IMR-90 (cell line): ENCODE data around the gene SRSF4. TPM values are rescaled to one million over a fixed set of nuclear protein-coding genes. Genes with fewer than 3 reads are reported as not detected.

Experiments
- ATAC-seq: fragments of 200-7000 bp; cut with Tn5 transposase; 2 replicates; pipeline ENCODE4 v1.9.1; 2020; ENCODE audit warnings: low read depth, mild to moderate bottlenecking, moderate library complexity
- BruUV-seq: library from RNA; stranded (reverse); fragments of 400-500 nt; replicated peaks from 2 replicates; lab custom pipeline; 2021; lab: Mats Ljungman, UMichigan
- CTCF ChIA-PET: fragments of 300-600 bp; formaldehyde crosslinking; extraction: SDS; loops from one replicate; lab custom pipeline; 2021; ENCODE audit warnings: antibody characterized with exemption; lab: Yijun Ruan, JAX
- POLR2A ChIA-PET: fragments of 300-600 bp; sonication (Branson Sonifier 250); formaldehyde crosslinking; loops from one replicate; lab custom pipeline; 2022; ENCODE audit warnings: antibody characterized with exemption; ENCODE audit not compliant: unreplicated experiment; lab: Charles Lee
- DNase-seq: peaks from one replicate; pipeline ENCODE4 v3.0.0; 2013
- H2AFZ ChIP-seq: replicated peaks from 2 replicates; pipeline ENCODE3; 2013; ENCODE audit warnings: low read length, mild to moderate bottlenecking; ENCODE audit not compliant: poor library complexity
- H2AK5ac ChIP-seq: 2 replicates; pipeline ENCODE4 v1.6.1; 2013; ENCODE audit warnings: low read depth, low read length, inconsistent platforms
- H2AK9ac ChIP-seq: replicated peaks from 2 replicates; pipeline ENCODE3; 2013; ENCODE audit warnings: mild to moderate bottlenecking, low read depth, low read length, moderate library complexity; ENCODE audit not compliant: poor library complexity
- H2BK120ac ChIP-seq: 2 replicates; pipeline ENCODE4 v1.6.1; 2013; ENCODE audit warnings: low read depth, low read length, inconsistent platforms
- H2BK15ac ChIP-seq: 3 replicates; pipeline ENCODE4 v1.6.1; 2013; ENCODE audit warnings: low read depth, low read length, inconsistent platforms
- H2BK20ac ChIP-seq: 2 replicates; pipeline ENCODE4 v1.6.1; 2013; ENCODE audit warnings: low read depth, mild to moderate bottlenecking, inconsistent platforms, low read length, moderate library complexity
- H2BK5ac ChIP-seq: 2 replicates; pipeline ENCODE4 v1.6.1; 2013; ENCODE audit warnings: mild to moderate bottlenecking, low read depth, low read length, inconsistent platforms; ENCODE audit not compliant: poor library complexity, severe bottlenecking
- H3K14ac ChIP-seq: replicated peaks from 2 replicates; pipeline ENCODE4 v1.6.1; 2013; ENCODE audit warnings: low read depth, low read length, inconsistent platforms
- H3K18ac ChIP-seq: 2 replicates; pipeline ENCODE4 v1.6.1; 2013; ENCODE audit warnings: low read depth, low read length, control low read depth
- H3K23ac ChIP-seq: 2 replicates; pipeline ENCODE4 v1.6.1; 2013; ENCODE audit warnings: low read depth, low read length, inconsistent platforms
- H3K27ac ChIP-seq: 2 replicates; pipeline ENCODE4 v1.5.1; 2013; ENCODE audit warnings: mild to moderate bottlenecking, control low read depth, low read length; ENCODE audit not compliant: insufficient read depth
- H3K27me3 ChIP-seq: 2 replicates; pipeline ENCODE4 v1.6.1; 2013; ENCODE audit warnings: low read length; ENCODE audit not compliant: control insufficient read depth, insufficient read depth
- H3K36me3 ChIP-seq: 2 replicates; pipeline ENCODE4 v1.6.1; 2013; ENCODE audit warnings: low read length, mixed read lengths; ENCODE audit not compliant: control insufficient read depth, insufficient read depth
- H3K4ac ChIP-seq: 2 replicates; pipeline ENCODE4 v1.6.1; 2013; ENCODE audit warnings: low read depth, low read length, inconsistent platforms
- H3K4me1 ChIP-seq: 2 replicates; pipeline ENCODE4 v1.6.1; 2013; ENCODE audit warnings: low read length, mixed read lengths; ENCODE audit not compliant: control insufficient read depth, insufficient read depth
- H3K4me2 ChIP-seq: 2 replicates; pipeline ENCODE4 v1.6.1; 2013; ENCODE audit warnings: low read depth, mild to moderate bottlenecking, control low read depth, low read length, moderate library complexity
- H3K4me3 ChIP-seq: 2 replicates; pipeline ENCODE4 v1.5.1; 2013; ENCODE audit warnings: low read depth, mild to moderate bottlenecking, control low read depth, low read length, moderate library complexity; ENCODE audit not compliant: insufficient read depth
- H3K56ac ChIP-seq: 2 replicates; pipeline ENCODE4 v1.6.1; 2013; ENCODE audit warnings: low read length, inconsistent platforms; ENCODE audit not compliant: insufficient read depth; ENCODE audit errors: extremely low read depth
- H3K79me1 ChIP-seq, 2 experiments: 2 replicates each; pipeline ENCODE4 v1.6.1; 2013; ENCODE audit warnings: low read length in 2 of 2, inconsistent platforms in 1 of 2, low read depth in 1 of 2
- H3K9ac ChIP-seq: 2 replicates; pipeline ENCODE4 v1.6.1; 2013; ENCODE audit warnings: low read depth, low read length, control low read depth
- H3K9me1 ChIP-seq: 2 replicates; pipeline ENCODE4 v1.6.1; 2013; ENCODE audit warnings: low read length, inconsistent platforms; ENCODE audit not compliant: insufficient read depth
- H3K9me3 ChIP-seq: 2 replicates; pipeline ENCODE4 v1.6.1; 2013; ENCODE audit warnings: low read length; ENCODE audit not compliant: control insufficient read depth, insufficient read depth
- H4K20me1 ChIP-seq: 2 replicates; pipeline ENCODE4 v1.6.1; 2013; ENCODE audit warnings: low read length, inconsistent platforms; ENCODE audit not compliant: insufficient read depth
- H4K5ac ChIP-seq: 2 replicates; pipeline ENCODE4 v1.6.1; 2013; ENCODE audit warnings: mild to moderate bottlenecking, low read depth, low read length, control low read depth
- H4K8ac ChIP-seq, 2 experiments: 2 replicates each; pipeline ENCODE4 v1.6.1; 2013; ENCODE audit warnings: low read depth in 2 of 2, low read length in 2 of 2, control low read depth in 1 of 2, inconsistent platforms in 1 of 2
- H4K91ac ChIP-seq: 2 replicates; pipeline ENCODE4 v1.6.1; 2013; ENCODE audit warnings: low read depth, low read length, inconsistent platforms; ENCODE audit not compliant: insufficient read depth
- BHLHE40 ChIP-seq: fragments of 150-350 bp; IDR thresholded peaks from 2 replicates; pipeline ENCODE4 v1.6.1; 2016; ENCODE audit warnings: mild to moderate bottlenecking, low read depth, low read length
- CEBPB ChIP-seq: IDR thresholded peaks from 2 replicates; pipeline ENCODE4 v1.6.1; 2012; ENCODE audit warnings: low read depth, low read length, improper control_type of control experiment
- CHD1 ChIP-seq: IDR thresholded peaks from 2 replicates; pipeline ENCODE4 v1.6.1; 2012; ENCODE audit warnings: low read depth, low read length, improper control_type of control experiment
- FOS ChIP-seq: fragments of 150-350 bp; IDR thresholded peaks from 2 replicates; pipeline ENCODE4 v1.6.1; 2016; ENCODE audit warnings: low read depth, low read length
- MAFK ChIP-seq: IDR thresholded peaks from 2 replicates; pipeline ENCODE4 v1.6.1; 2012; ENCODE audit warnings: low read depth, low read length, improper control_type of control experiment
- MAZ ChIP-seq: IDR thresholded peaks from 2 replicates; pipeline ENCODE4 v1.6.1; 2012; ENCODE audit warnings: low read depth, mild to moderate bottlenecking, low read length, improper control_type of control experiment, moderate library complexity, borderline replicate concordance
- MXI1 ChIP-seq: IDR thresholded peaks from 2 replicates; pipeline ENCODE4 v1.6.1; 2012; ENCODE audit warnings: low read depth, mild to moderate bottlenecking, low read length, moderate library complexity, borderline replicate concordance
- NFE2L2 ChIP-seq: fragments of 150-350 bp; IDR thresholded peaks from 2 replicates; pipeline ENCODE4 v1.6.1; 2016; ENCODE audit warnings: low read depth, mild to moderate bottlenecking, low read length
- POLR2A ChIP-seq: IDR thresholded peaks from 2 replicates; pipeline ENCODE4 v1.6.1; 2012; ENCODE audit warnings: mild to moderate bottlenecking, low read depth, low read length
- RCOR1 ChIP-seq: IDR thresholded peaks from 2 replicates; pipeline ENCODE4 v1.6.1; 2012; ENCODE audit warnings: mild to moderate bottlenecking, low read length, improper control_type of control experiment; ENCODE audit not compliant: insufficient replicate concordance
- RFX5 ChIP-seq: IDR thresholded peaks from 2 replicates; pipeline ENCODE4 v1.8.0; 2012; ENCODE audit warnings: low read depth, mild to moderate bottlenecking, low read length, moderate library complexity
- WGBS, 2 experiments: methylation state at CpG; one replicate each; pipeline versions ENCODE4 v1.1.5 to v1.1.7; 2013; ENCODE audit warnings: missing lambda C conversion rate in 2 of 2; ENCODE audit not compliant: insufficient read length in 1 of 2; ENCODE audit errors: extremely low coverage in 2 of 2; 5-methylcytosine and 5-hydroxymethylcytosine counted together
- dilution Hi-C: fragments of 300-500 bp; cut with HindIII; formaldehyde crosslinking; loops from one replicate; pipeline ENCODE4 v1.14.3; 2018; ENCODE audit warnings: low sequenced_read_pairs; ENCODE audit not compliant: unreplicated experiment
- in situ Hi-C: fragments of 300-500 bp; cut with MboI; formaldehyde crosslinking; loops from 3 replicates; pipeline ENCODE4 v1.14.3; 2019; ENCODE audit warnings: low sequenced_read_pairs, inconsistent platforms, mixed read lengths
- intact Hi-C: fragments of 100-400 bp; cut with micrococcal nuclease; formaldehyde crosslinking; loops from 2 replicates; pipeline ENCODE4 v1.10.0; 2022
- polyA plus RNA-seq, 3 experiments: library from polyadenylated mRNA; depleted of rRNA; stranded (reverse); fragments of >200 nt; gene quantifications; 2 replicates each; pipeline ENCODE4 v1.2.3, GENCODE V29; 2012; ENCODE audit warnings: low replicate concordance in 1 of 3
- total RNA-seq: library from RNA; depleted of rRNA; stranded (reverse); fragments of >200 nt; gene quantifications from 2 replicates; pipeline ENCODE4 v1.2.3, GENCODE V29; 2012
- TF ChIP-seq, protein P1 (sequence below): fragments of 150-350 bp; IDR thresholded peaks from 2 replicates; pipeline ENCODE4 v1.6.1; 2016; ENCODE audit warnings: low read depth, mild to moderate bottlenecking, low read length, moderate library complexity, borderline replicate concordance
- TF ChIP-seq, protein P2 (sequence below): fragments of 150-350 bp; IDR thresholded peaks from 2 replicates; pipeline ENCODE4 v1.6.1; 2017; ENCODE audit warnings: mild to moderate bottlenecking, antibody characterized with exemption, low read length, low read depth

SRSF4 gene
- total and polyA plus RNA-seq, 2 of the 4 experiments (the other 2 are of a cell fraction) = 20.8 to 48.5 TPM

- POLR2A ChIA-PET = interaction anchor here (0.6 to 0.8 kb wide), 3 partner anchors 21 to 554 kb away, joined by 3 to 17 read pairs (median 4); partner anchors contain the start of genes RNU11 and SRSF4
- TF ChIP-seq, protein P1, sequence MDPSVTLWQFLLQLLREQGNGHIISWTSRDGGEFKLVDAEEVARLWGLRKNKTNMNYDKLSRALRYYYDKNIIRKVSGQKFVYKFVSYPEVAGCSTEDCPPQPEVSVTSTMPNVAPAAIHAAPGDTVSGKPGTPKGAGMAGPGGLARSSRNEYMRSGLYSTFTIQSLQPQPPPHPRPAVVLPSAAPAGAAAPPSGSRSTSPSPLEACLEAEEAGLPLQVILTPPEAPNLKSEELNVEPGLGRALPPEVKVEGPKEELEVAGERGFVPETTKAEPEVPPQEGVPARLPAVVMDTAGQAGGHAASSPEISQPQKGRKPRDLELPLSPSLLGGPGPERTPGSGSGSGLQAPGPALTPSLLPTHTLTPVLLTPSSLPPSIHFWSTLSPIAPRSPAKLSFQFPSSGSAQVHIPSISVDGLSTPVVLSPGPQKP = no peak
- TF ChIP-seq RCOR1 (peak; percentile 59), BHLHE40 (no peak), MAFK (0 out of 2 replicates have a peak, but pooled peaks have one; percentile 20), POLR2A (peak; percentile 52; the same call in 1 of the 2 replicates), CEBPB (no peak; the same call in 1 of the 2 replicates), NFE2L2 (peak; percentile 18; the same call in 1 of the 2 replicates), MXI1 (peak; percentile 47; the same call in 1 of the 2 replicates), CHD1 (no peak), FOS (peak; percentile 84), MAZ (peak; percentile 37; the same call in 1 of the 2 replicates), RFX5 (no peak; the same call in 1 of the 2 replicates)
- TF ChIP-seq, protein P2, sequence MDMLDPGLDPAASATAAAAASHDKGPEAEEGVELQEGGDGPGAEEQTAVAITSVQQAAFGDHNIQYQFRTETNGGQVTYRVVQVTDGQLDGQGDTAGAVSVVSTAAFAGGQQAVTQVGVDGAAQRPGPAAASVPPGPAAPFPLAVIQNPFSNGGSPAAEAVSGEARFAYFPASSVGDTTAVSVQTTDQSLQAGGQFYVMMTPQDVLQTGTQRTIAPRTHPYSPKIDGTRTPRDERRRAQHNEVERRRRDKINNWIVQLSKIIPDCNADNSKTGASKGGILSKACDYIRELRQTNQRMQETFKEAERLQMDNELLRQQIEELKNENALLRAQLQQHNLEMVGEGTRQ = no peak
These were observed 21.1 kb upstream of the SRSF4 start for GRCh38 chr1:29202584-29203340.

More at GRCh38 chr1:29202584-29203340, 21.1 kb upstream of the SRSF4 start:
- no peaks in the 10 kb centered on the region for H3K9me3 ChIP-seq
- H3K79me1 ChIP-seq = peaks cover 0 to 20% of the 10 kb centered on the region in 2 experiments; a peak in 2 of 4 replicates
- H4K5ac ChIP-seq = peak overlapping the region; percentile 79
- H3K4me3 ChIP-seq = no peak overlapping the region
- H2BK5ac ChIP-seq = peak overlapping the region; percentile 76
- peak overlapping the region; percentile 83 for H4K91ac ChIP-seq
- H2AK9ac ChIP-seq = peak overlapping the region; percentile 75
- ATAC-seq (peak; percentile 93), DNase-seq (peak; percentile 99)
- no peaks in the 10 kb centered on the region for H3K27me3 ChIP-seq
- peak overlapping the region; percentile 38 for H3K4me2 ChIP-seq
- H3K4me1 ChIP-seq = peaks cover 16% of the 10 kb centered on the region
- H3K9me1 ChIP-seq = peaks cover 19% of the 10 kb centered on the region
- peak overlapping the region; percentile 90 for H2AK5ac ChIP-seq
- H2BK120ac ChIP-seq = peak overlapping the region; percentile 83
- H2BK20ac ChIP-seq = peak overlapping the region; percentile 86
- H4K8ac ChIP-seq = peak overlapping the region; percentile 73 to 88
- H4K20me1 ChIP-seq = no peaks in the 10 kb centered on the region
- peak overlapping the region; percentile 72 for H3K18ac ChIP-seq
- peaks cover 14% of the 10 kb centered on the region for H3K36me3 ChIP-seq
- intact Hi-C loops = loop anchor here (1.0 to 5.0 kb wide), 5 partner anchors 78 to 418 kb away; no protein-coding TSS in a partner anchor
- peak overlapping the region; percentile 85 for H3K27ac ChIP-seq
- dilution Hi-C loops = no loop called here
- peak overlapping the region; percentile 71; the same call in 1 of the 2 replicates for H3K56ac ChIP-seq
- peak overlapping the region; percentile 81; the same call in 2 of the 3 replicates for H2BK15ac ChIP-seq
- in situ Hi-C loops = loop anchor here (10.0 kb wide), 1 partner anchor 418 kb away; no protein-coding TSS in a partner anchor
- peak overlapping the region; percentile 45 for H3K23ac ChIP-seq
- H3K9ac ChIP-seq = peak overlapping the region; percentile 26
- H2AFZ ChIP-seq = peak overlapping the region; percentile 73
- BruUV-seq = no TSS peak
- H3K4ac ChIP-seq = peak overlapping the region; percentile 90
- CTCF ChIA-PET = interaction anchor here (0.5 to 3.3 kb wide), 18 partner anchors 9 to 326 kb away, joined by 3 to 28 read pairs (median 4); partner anchors contain the start of genes SRSF4 and TMEM200B
- 47% methylated on average over 2 of the region's 14 CpGs; no CpG with 5 or more reads in 1 of the 2 experiments for WGBS, 2 experiments
- H3K14ac ChIP-seq = peak overlapping the region; percentile 86
